Right lobe of liver (tissue), 6 donors: Measurements from ENCODE around the gene LRRC66. TPM values are rescaled to one million over a fixed set of nuclear protein-coding genes. Genes with fewer than 3 reads are reported as not detected.
A peak's percentile ranks its signal among the peaks of the same experiment; 100 is the strongest.

ENCODE experiments used
- ATAC-seq, 4 donors: fragments of 200-7000 bp; cut with Tn5 transposase; one replicate each; pipeline ENCODE4 v1.9.1; 2020; ENCODE audit warnings: mild to moderate bottlenecking in 4 of 4, moderate library complexity in 4 of 4
- DNase-seq, 3 donors: peaks; one replicate each; pipeline ENCODE4 v3.0.0-alpha.2; 2020
- H3K27ac ChIP-seq, 3 donors: fragments of 200-600 bp; one replicate each; pipeline ENCODE4 v1.8.0; 2022
- H3K27me3 ChIP-seq, 2 donors: fragments of 200-600 bp; one replicate each; pipeline ENCODE4 v1.8.0; 2022
- H3K36me3 ChIP-seq, 4 donors: fragments of 200-600 bp; sonication (generic) in 1 of 4; one replicate each; pipeline versions ENCODE4 v1.5.1 to v1.8.0; 2017 to 2022; ENCODE audit warnings: control low read depth in 1 of 4
- H3K4me1 ChIP-seq, 4 donors: fragments of 200-600 bp; sonication (generic) in 1 of 4; one replicate each; pipeline versions ENCODE4 v1.5.1 to v1.8.0; 2017 to 2022; ENCODE audit warnings: control low read depth in 1 of 4
- H3K4me3 ChIP-seq, 3 donors: fragments of 200-600 bp; one replicate each; pipeline ENCODE4 v1.8.0; 2022
- H3K9me3 ChIP-seq, 4 donors: fragments of 200-600 bp; sonication (generic) in 1 of 4; one replicate each; pipeline versions ENCODE4 v1.5.1 to v1.8.0; 2017 to 2022; ENCODE audit warnings: control low read depth in 1 of 4
- CTCF ChIP-seq, 4 donors: fragments of 200-600 bp in 3 of 4; fragments of 450-650 bp in 1 of 4; IDR thresholded peaks; one replicate each; pipeline versions ENCODE4 v1.5.1 to v1.8.0; 2016 to 2022; ENCODE audit warnings: antibody characterized with exemption in 4 of 4, mild to moderate bottlenecking in 2 of 4
- POLR2A ChIP-seq: fragments of 450-650 bp; IDR thresholded peaks from one replicate; pipeline ENCODE4 v1.6.1; 2017; ENCODE audit warnings: antibody characterized with exemption, mild to moderate bottlenecking
- WGBS: methylation state at CpG from one replicate; pipeline ENCODE4 v1.1.6; 2018; ENCODE audit warnings: low coverage, low lambda C conversion rate; ENCODE audit not compliant: insufficient coverage; ENCODE audit errors: missing lambda C conversion rate; 5-methylcytosine and 5-hydroxymethylcytosine counted together
- intact Hi-C, 2 donors: fragments of 100-400 bp; cut with DNase I; formaldehyde crosslinking; loops; one replicate each; pipeline versions ENCODE4 v1.11.2 to v1.14.1; 2022
- total RNA-seq, 6 experiments: library from RNA; depleted of rRNA in 2 of 6; stranded (reverse); fragments of >200 nt in 2 of 6; fragmentation: NEBNext Ultra II Directional in 3 of 6; extraction: Animal tissue kit (Norgen Biotek cat#: 25700) in 3 of 6; gene quantifications; one replicate each; pipeline versions ENCODE4 v1.1.0 to v1.2.4, GENCODE V29; 2016 to 2023
- donor health status: DM: no; HTN: yes; CAD: no.
- donor health status: DM: no; HTN: no; CAD: no.
- donor health status: DM: no; HTN: no; CAD: no.
- donor health status: DM: no; HTN: yes; CAD: no.
- donor health status: DM: no; HTN: yes; CAD: no.

LRRC66 gene
- total RNA-seq, 6 experiments from 2014 or later: 0.05 to 0.35 (median 0.09) TPM

- ATAC-seq: peak in 1 of 4 donors; percentile 35
- 89% methylated on average over 1 of the region's 2 CpGs for WGBS
- no peak overlapping the region for H3K4me3 ChIP-seq
- H3K27me3 ChIP-seq: no peaks in the 10 kb centered on the region
- no peak overlapping the region for H3K27ac ChIP-seq
- intact Hi-C loops: no loop called here
- H3K4me1 ChIP-seq: peaks cover 0 to 10% (median 5%) of the 10 kb centered on the region in 4 donors
- no peaks in the 10 kb centered on the region for H3K9me3 ChIP-seq
- TF ChIP-seq POLR2A: no peak
- no peak for TF ChIP-seq CTCF (IDR thresholded peaks at IDR 0.05)
- no peaks in the 10 kb centered on the region for H3K36me3 ChIP-seq
- DNase-seq: no peak
Observed at GRCh38 chr4:52001616-52002015, 18.5 kb downstream of the LRRC66 start.

- ATAC-seq: peak; percentile 60 to 86 (median 72)
- H3K27ac ChIP-seq: no peak overlapping the region
- intact Hi-C loops: no loop called here
- no peaks in the 10 kb centered on the region for H3K27me3 ChIP-seq
- no peak for DNase-seq
- WGBS: 52% methylated on average over 5 of the region's 5 CpGs
- H3K4me1 ChIP-seq: peaks cover 0 to 10% (median 5%) of the 10 kb centered on the region in 4 donors
- H3K9me3 ChIP-seq: no peaks in the 10 kb centered on the region
- TF ChIP-seq CTCF (IDR thresholded peaks at IDR 0.05) (no peak), POLR2A (no peak)
- no peak overlapping the region for H3K4me3 ChIP-seq
- H3K36me3 ChIP-seq: no peaks in the 10 kb centered on the region
Observed at GRCh38 chr4:51999250-51999649, 20.9 kb downstream of the LRRC66 start.

- ATAC-seq (peak in 1 of 4 donors; percentile 36), DNase-seq (no peak)
- no peak for TF ChIP-seq CTCF (IDR thresholded peaks at IDR 0.05)
- no peak for TF ChIP-seq POLR2A
- Histone ChIP-seq H3K9me3 (no peaks in the 10 kb centered on the region), H3K4me1 (peaks cover 0 to 10% (median 5%) of the 10 kb centered on the region in 4 donors), H3K4me3 (no peak overlapping the region), H3K36me3 (no peaks in the 10 kb centered on the region), H3K27ac (no peak overlapping the region), H3K27me3 (no peaks in the 10 kb centered on the region)
- intact Hi-C loops: no loop called here
Observed at GRCh38 chr4:51998837-51999236, 21.3 kb downstream of the LRRC66 start.

GRCh38 chr4:51997647-51998046 is 22.5 kb downstream of the LRRC66 start:
- no peak for TF ChIP-seq CTCF (IDR thresholded peaks at IDR 0.05)
- no peak for TF ChIP-seq POLR2A
- Histone ChIP-seq H3K4me1 (peaks cover 0 to 10% (median 5%) of the 10 kb centered on the region in 4 donors), H3K27ac (no peak overlapping the region), H3K36me3 (no peaks in the 10 kb centered on the region), H3K9me3 (no peaks in the 10 kb centered on the region), H3K4me3 (no peak overlapping the region), H3K27me3 (no peaks in the 10 kb centered on the region)
- DNase-seq (no peak), ATAC-seq (peak in 1 of 4 donors; percentile 34)
- intact Hi-C loops: no loop called here

DNA sequence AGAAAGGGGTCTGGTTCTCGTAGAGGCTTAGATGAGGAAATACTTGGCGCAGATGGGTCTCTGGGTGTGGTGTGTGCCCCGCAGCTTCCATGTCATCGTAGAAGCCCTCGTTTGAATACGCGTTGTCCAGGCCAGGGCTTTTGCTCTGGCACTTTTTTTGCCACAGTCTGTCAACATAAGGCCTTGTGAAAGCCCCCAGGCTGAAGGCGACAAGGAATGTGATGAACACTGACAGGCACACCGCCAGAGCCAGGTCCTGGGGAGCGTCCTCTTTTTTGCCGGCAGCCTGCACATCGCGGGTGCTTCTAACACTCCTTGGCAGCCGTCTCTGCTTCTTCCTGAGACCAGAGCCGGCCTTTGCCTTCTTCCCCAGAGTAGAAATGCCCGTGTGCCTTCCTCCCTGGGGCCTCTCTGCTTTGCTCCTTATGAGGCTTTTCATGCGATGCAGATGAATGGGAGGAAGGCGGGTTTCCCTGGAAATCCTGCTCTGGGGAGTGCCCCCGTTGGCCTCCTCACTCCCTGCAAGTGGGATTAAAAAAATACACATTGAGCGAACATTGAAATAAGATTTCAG is 24.4 kb downstream of the LRRC66 start:
- H3K36me3 ChIP-seq: no peaks in the 10 kb centered on the region
- ATAC-seq (no peak), DNase-seq (no peak)
- TF ChIP-seq POLR2A: no peak
- TF ChIP-seq CTCF (IDR thresholded peaks at IDR 0.05): no peak
- no peaks in the 10 kb centered on the region for H3K9me3 ChIP-seq
- intact Hi-C loops: no loop called here
- H3K27me3 ChIP-seq: no peaks in the 10 kb centered on the region
- peaks cover 0 to 10% (median 5%) of the 10 kb centered on the region in 4 donors for H3K4me1 ChIP-seq
- no peak overlapping the region for H3K27ac ChIP-seq
- no peak overlapping the region for H3K4me3 ChIP-seq
- 75% methylated on average over 5 of the region's 20 CpGs for WGBS
